WERI-Rb-1 (cell line): ENCODE data around the gene CAMTA1.

Source experiments
- DNase-seq: peaks from one replicate; pipeline ENCODE4 v3.0.0-alpha.2; 2020
- H3K27ac ChIP-seq: fragments of 250-450 bp; sonication (Bioruptor Pico); 2 replicates; pipeline ENCODE4 v1.5.1; 2020; ENCODE audit warnings: mild to moderate bottlenecking, moderate library complexity
- H3K27me3 ChIP-seq: fragments of 250-450 bp; sonication (Bioruptor Pico); 2 replicates; pipeline ENCODE4 v1.5.1; 2021; ENCODE audit warnings: mild to moderate bottlenecking, low read depth, moderate library complexity; ENCODE audit not compliant: insufficient read depth, severe bottlenecking
- H3K36me3 ChIP-seq: fragments of 250-450 bp; sonication (Bioruptor Pico); 2 replicates; pipeline ENCODE4 v1.5.1; 2020; ENCODE audit warnings: mild to moderate bottlenecking, moderate library complexity
- H3K4me3 ChIP-seq: 2 replicates; pipeline ENCODE4 v1.5.1; 2011; ENCODE audit warnings: low read depth, mild to moderate bottlenecking, control low read depth, low read length
- H3K9me3 ChIP-seq: fragments of 250-450 bp; sonication (Bioruptor Pico); 2 replicates; pipeline ENCODE4 v1.5.1; 2021; ENCODE audit warnings: mild to moderate bottlenecking, moderate library complexity; ENCODE audit not compliant: severe bottlenecking
- TF ChIP-seq, protein P1 (sequence below): IDR thresholded peaks from 2 replicates; pipeline ENCODE4 v1.5.1; 2011; ENCODE audit warnings: low read depth, mild to moderate bottlenecking, control low read depth, inconsistent platforms, low read length

Gene CAMTA1

DNA sequence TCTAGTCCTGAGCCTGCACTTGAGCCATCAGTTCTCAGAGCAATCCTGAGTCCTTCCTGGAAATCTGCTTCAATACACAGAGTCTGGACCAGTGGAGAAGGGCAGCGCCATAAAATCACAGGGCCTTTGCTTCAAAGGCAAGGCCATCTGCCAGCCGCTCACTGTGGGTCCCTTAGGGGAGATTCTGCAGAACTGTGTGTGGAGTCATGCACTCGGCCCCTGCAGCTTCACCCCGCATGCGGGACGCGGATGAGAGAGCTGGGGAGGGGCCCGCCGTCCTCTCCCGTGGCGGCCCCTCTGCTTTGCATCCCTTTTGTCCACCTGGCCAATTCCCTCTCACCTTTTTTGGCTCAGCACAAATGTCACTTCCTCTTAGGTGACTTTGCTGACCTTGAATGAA, 674.7 kb downstream of the CAMTA1 start:
- TF ChIP-seq, protein P1, sequence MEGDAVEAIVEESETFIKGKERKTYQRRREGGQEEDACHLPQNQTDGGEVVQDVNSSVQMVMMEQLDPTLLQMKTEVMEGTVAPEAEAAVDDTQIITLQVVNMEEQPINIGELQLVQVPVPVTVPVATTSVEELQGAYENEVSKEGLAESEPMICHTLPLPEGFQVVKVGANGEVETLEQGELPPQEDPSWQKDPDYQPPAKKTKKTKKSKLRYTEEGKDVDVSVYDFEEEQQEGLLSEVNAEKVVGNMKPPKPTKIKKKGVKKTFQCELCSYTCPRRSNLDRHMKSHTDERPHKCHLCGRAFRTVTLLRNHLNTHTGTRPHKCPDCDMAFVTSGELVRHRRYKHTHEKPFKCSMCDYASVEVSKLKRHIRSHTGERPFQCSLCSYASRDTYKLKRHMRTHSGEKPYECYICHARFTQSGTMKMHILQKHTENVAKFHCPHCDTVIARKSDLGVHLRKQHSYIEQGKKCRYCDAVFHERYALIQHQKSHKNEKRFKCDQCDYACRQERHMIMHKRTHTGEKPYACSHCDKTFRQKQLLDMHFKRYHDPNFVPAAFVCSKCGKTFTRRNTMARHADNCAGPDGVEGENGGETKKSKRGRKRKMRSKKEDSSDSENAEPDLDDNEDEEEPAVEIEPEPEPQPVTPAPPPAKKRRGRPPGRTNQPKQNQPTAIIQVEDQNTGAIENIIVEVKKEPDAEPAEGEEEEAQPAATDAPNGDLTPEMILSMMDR, result no peak
- no peak for DNase-seq
- Histone ChIP-seq H3K27ac (peak overlapping the region; percentile 91), H3K27me3 (no peaks in the 10 kb centered on the region), H3K4me3 (no peak overlapping the region), H3K9me3 (no peaks in the 10 kb centered on the region), H3K36me3 (no peaks in the 10 kb centered on the region)

- H3K9me3 ChIP-seq, result no peaks in the 10 kb centered on the region
- DNase-seq, result peak; percentile 95
- H3K4me3 ChIP-seq, result no peak overlapping the region
- no peaks in the 10 kb centered on the region for H3K27me3 ChIP-seq
- TF ChIP-seq, protein P1, result peak; percentile 73
- H3K36me3 ChIP-seq, result no peaks in the 10 kb centered on the region
- peak overlapping the region; percentile 91 for H3K27ac ChIP-seq
Observed at GRCh38 chr1:7460807-7461206, 675.6 kb downstream of the CAMTA1 start.

GRCh38 chr1:7462617-7463016, 677.4 kb downstream of the CAMTA1 start:
- TF ChIP-seq, protein P1, result no peak
- DNase-seq, result peak; percentile 70
- Histone ChIP-seq H3K9me3 (no peaks in the 10 kb centered on the region), H3K27ac (peak overlapping the region; percentile 85), H3K36me3 (no peaks in the 10 kb centered on the region), H3K4me3 (0 out of 2 replicates have a peak overlapping the region, but pooled peaks have one; percentile 1), H3K27me3 (no peaks in the 10 kb centered on the region)

DNA sequence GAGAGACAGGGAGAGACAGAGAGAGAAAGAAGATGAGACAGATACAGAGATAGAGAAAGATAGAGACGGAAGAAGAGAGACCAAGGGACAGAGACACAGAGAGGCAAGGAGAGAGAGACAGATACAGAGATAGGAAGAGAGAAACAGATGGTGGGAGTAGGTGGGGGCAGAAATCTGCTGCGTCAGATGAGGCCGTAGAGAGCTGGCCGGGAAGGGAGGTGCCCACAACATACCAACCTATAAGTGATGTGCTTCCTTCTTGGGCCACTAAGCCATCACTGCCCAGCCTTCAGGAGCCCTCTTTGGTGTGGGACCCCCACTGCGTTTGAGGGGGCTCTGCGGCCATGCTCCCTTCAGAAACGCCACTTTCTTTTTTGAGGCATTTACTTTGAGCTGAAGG, 678.3 kb downstream of the CAMTA1 start:
- H3K36me3 ChIP-seq, result no peaks in the 10 kb centered on the region
- H3K9me3 ChIP-seq, result no peaks in the 10 kb centered on the region
- DNase-seq, result peak; percentile 67
- H3K4me3 ChIP-seq, result peak overlapping the region; percentile 3; the same call in 1 of the 2 replicates
- H3K27me3 ChIP-seq, result no peaks in the 10 kb centered on the region
- TF ChIP-seq, protein P1, result no peak
- H3K27ac ChIP-seq, result peak overlapping the region; percentile 85

DNA sequence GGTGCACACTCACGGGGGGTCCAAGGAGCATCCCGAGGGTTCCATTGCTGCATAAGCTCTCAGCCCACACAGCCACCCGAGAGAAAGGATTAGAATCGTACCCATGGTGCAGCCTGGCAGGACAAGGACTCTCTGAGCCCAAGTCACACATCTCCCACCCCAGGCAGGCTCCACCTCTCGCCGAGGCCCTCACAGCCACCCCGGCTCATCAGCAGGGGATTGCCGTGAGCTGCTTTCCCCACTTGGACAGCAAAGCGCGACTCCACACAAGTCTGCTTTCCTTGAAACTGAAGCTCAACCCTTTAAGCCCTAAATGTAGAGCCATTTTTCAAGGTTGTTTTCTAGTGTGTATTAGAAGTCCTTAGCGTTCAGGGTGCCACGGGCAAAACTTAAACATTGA, 679.5 kb downstream of the CAMTA1 start:
- Histone ChIP-seq H3K27ac (peak overlapping the region; percentile 85), H3K4me3 (no peak overlapping the region), H3K27me3 (no peaks in the 10 kb centered on the region), H3K9me3 (no peaks in the 10 kb centered on the region), H3K36me3 (no peaks in the 10 kb centered on the region)
- TF ChIP-seq, protein P1, result no peak
- peak; percentile 44 for DNase-seq

DNA sequence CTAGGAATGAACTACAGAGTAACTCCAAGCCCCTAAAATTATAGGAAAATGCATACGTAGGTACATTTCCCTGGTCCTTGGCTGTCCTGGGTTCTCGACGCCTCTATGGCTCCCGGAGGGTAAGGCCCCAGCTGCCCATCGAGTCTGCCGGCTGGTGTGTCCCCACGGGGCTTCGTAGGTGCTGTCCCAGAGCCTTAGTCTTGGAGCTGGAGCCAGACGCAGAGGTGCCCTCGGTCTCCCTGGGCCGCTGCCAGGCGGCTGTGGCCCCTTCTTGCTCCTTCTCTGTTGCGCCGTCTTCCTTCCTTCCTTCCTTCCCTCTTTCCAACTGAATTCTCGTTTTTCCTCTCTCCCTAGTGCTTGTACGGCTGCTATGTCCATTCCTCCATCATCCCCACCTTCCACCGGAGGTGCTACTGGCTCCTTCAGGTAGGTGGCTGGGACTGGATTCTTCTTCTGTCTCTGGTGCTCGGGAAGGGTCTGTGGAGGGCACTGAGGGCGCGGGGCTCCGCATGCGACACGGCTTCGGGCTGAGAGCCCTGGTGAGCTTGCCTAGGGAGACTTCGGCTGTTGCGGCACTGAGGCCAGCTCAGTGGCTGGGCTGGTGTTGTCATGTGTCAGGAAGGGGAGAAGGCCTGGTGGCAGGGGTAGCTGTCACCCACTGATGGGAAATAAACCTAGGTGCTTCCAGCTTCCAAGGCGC, 682.4 kb downstream of the CAMTA1 start:
- no peak for DNase-seq
- Histone ChIP-seq H3K36me3 (no peaks in the 10 kb centered on the region), H3K27me3 (no peaks in the 10 kb centered on the region), H3K9me3 (no peaks in the 10 kb centered on the region), H3K27ac (no peak overlapping the region), H3K4me3 (no peak overlapping the region)
- TF ChIP-seq, protein P1, result no peak
